A549 (cell line): ENCODE results near the gene CHD6.

Experiments
- CBX8 ChIP-seq: fragments of 200-600 bp; sonication (generic); IDR thresholded peaks from 2 replicates; pipeline ENCODE4 v1.6.1; 2016
- CTCF ChIP-seq: fragments of >200 bp; sonication (Bioruptor Twin); formaldehyde crosslinking; IDR thresholded peaks from 3 replicates; pipeline ENCODE4 v1.5.1; 2016
- KDM5A ChIP-seq: fragments of 200-600 bp; sonication (generic); IDR thresholded peaks from 2 replicates; pipeline ENCODE4 v1.6.1; 2016; ENCODE audit warnings: antibody characterized with exemption, mild to moderate bottlenecking
- MAZ ChIP-seq: fragments of 150-350 bp; IDR thresholded peaks from 2 replicates; pipeline ENCODE4 v1.6.1; 2014; ENCODE audit warnings: antibody characterized with exemption, low read depth, low read length, borderline replicate concordance
- REST ChIP-seq: fragments of 200-600 bp; sonication (generic); IDR thresholded peaks from 2 replicates; pipeline ENCODE4 v1.6.1; 2016; ENCODE audit warnings: antibody characterized with exemption, mild to moderate bottlenecking, moderate library complexity
- SMC3 ChIP-seq: fragments of >200 bp; sonication (Bioruptor Twin); formaldehyde crosslinking; IDR thresholded peaks from 3 replicates; pipeline ENCODE4 v1.6.1; 2018; ENCODE audit warnings: inconsistent platforms
- USF2 ChIP-seq: fragments of 450-650 bp; IDR thresholded peaks from 2 replicates; pipeline ENCODE4 v1.6.1; 2014; ENCODE audit warnings: antibody characterized with exemption

- TF ChIP-seq CTCF, result no peak
- TF ChIP-seq USF2, result no peak
- no peak for TF ChIP-seq MAZ
- no peak for TF ChIP-seq SMC3
- no peak for TF ChIP-seq REST
- TF ChIP-seq CBX8, result no peak
- TF ChIP-seq KDM5A, result no peak
These were observed 51.2 kb downstream of the CHD6 start for GRCh38 chr20:41566896-41567527.
